SH-SY5Y (cell line): ENCODE results near the gene BAX.

ENCODE experiments used
- GATA2 ChIP-seq: IDR thresholded peaks from 2 replicates; pipeline ENCODE4 v1.6.1; 2011; ENCODE audit warnings: mild to moderate bottlenecking, low read depth, low read length
- GATA3 ChIP-seq: IDR thresholded peaks from 2 replicates; pipeline ENCODE4 v1.6.1; 2011; ENCODE audit warnings: low read depth, mild to moderate bottlenecking, low read length, moderate library complexity

- TF ChIP-seq GATA2, result no peak
- TF ChIP-seq GATA3, result no peak
Observed at GRCh38 chr19:48992581-48993174, 38.0 kb downstream of the BAX start.
